GM12878 (cell line): ENCODE results near the gene C1QTNF3. TPM values are rescaled to one million over a fixed set of nuclear protein-coding genes. Genes with fewer than 3 reads are reported as not detected.

ENCODE experiments used
- ATAC-seq: fragments of 200-7000 bp; cut with Tn5 transposase; 3 replicates; pipeline ENCODE4 v1.9.1; 2020; ENCODE audit warnings: mild to moderate bottlenecking, moderate library complexity
- BruUV-seq: library from RNA; stranded (reverse); fragments of 400-500 nt; replicated peaks from 2 replicates; lab custom pipeline; 2021; lab: Mats Ljungman, UMichigan
- CTCF ChIA-PET: fragments of 300-600 bp; sonication (Branson Sonifier 250); formaldehyde crosslinking; extraction: SDS; loops from one replicate; lab custom pipeline; 2021; ENCODE audit warnings: inconsistent platforms; lab: Yijun Ruan, JAX
- POLR2A ChIA-PET: fragments of 350-600 bp; formaldehyde crosslinking; extraction: SDS; loops from one replicate; lab custom pipeline; 2021; ENCODE audit warnings: inconsistent platforms; lab: Charles Lee
- RAD21 ChIA-PET: fragments of 300-600 bp; sonication (Branson Sonifier 250); formaldehyde crosslinking; loops from one replicate; lab custom pipeline; 2023; ENCODE audit warnings: antibody characterized with exemption; ENCODE audit not compliant: unreplicated experiment; lab: Charles Lee
- SMC1A ChIA-PET: fragments of 300-600 bp; sonication (Branson Sonifier 250); formaldehyde crosslinking; loops from one replicate; lab custom pipeline; 2023; ENCODE audit not compliant: unreplicated experiment, uncharacterized antibody; lab: Charles Lee
- DNase-seq: peaks from one replicate; pipeline ENCODE4 v3.0.0-alpha.2; 2011; ENCODE audit warnings: low read depth, low spot score
- FAIRE-seq: peaks from 3 replicates; lab custom pipeline; 2011; peaks lifted over from hg19 to GRCh38; lab: Jason Lieb, UNC
- H2AFZ ChIP-seq: 2 replicates; pipeline ENCODE4 v1.6.0; 2011; ENCODE audit warnings: low read depth, low read length, control low read depth; ENCODE audit not compliant: control insufficient read depth
- H3K27ac ChIP-seq: 2 replicates; pipeline ENCODE4 v1.5.1; 2011; ENCODE audit warnings: control low read depth; ENCODE audit not compliant: control insufficient read depth, insufficient read depth
- H3K27me3 ChIP-seq, 2 experiments: replicated peaks in 1 of 2; 2 replicates each; pipeline versions ENCODE4 v1.6.0 to v1.6.1; 2011; ENCODE audit warnings: low read length in 1 of 2; ENCODE audit not compliant: control insufficient read depth in 2 of 2, insufficient read depth in 2 of 2
- H3K36me3 ChIP-seq, 2 experiments: 2 replicates each; pipeline ENCODE4 v1.5.1; 2011; ENCODE audit warnings: low read length in 1 of 2; ENCODE audit not compliant: control insufficient read depth in 2 of 2, insufficient read depth in 2 of 2
- H3K4me1 ChIP-seq: 2 replicates; pipeline ENCODE4 v1.6.1; 2011; ENCODE audit warnings: mild to moderate bottlenecking, low read length, moderate library complexity, mixed read lengths; ENCODE audit not compliant: control insufficient read depth, insufficient read depth
- H3K4me2 ChIP-seq: 2 replicates; pipeline ENCODE4 v1.6.0; 2011; ENCODE audit warnings: control low read depth; ENCODE audit not compliant: control insufficient read depth, insufficient read depth
- H3K4me3 ChIP-seq: fragments of 200-600 bp; sonication (generic); 2 replicates; pipeline ENCODE4 v1.5.1; 2016
- H3K79me2 ChIP-seq: 2 replicates; pipeline ENCODE4 v1.6.0; 2011; ENCODE audit warnings: low read length; ENCODE audit not compliant: control insufficient read depth, insufficient read depth
- H3K9ac ChIP-seq: 2 replicates; pipeline ENCODE4 v1.8.0; 2011; ENCODE audit warnings: low read length, control low read depth, mixed read lengths; ENCODE audit not compliant: control insufficient read depth, insufficient read depth
- H3K9me3 ChIP-seq: replicated peaks from 3 replicates; pipeline ENCODE4 v1.5.1; 2011; ENCODE audit warnings: mild to moderate bottlenecking, low read length; ENCODE audit not compliant: control insufficient read depth, insufficient read depth
- H4K20me1 ChIP-seq: 2 replicates; pipeline ENCODE4 v1.6.0; 2011; ENCODE audit not compliant: control insufficient read depth, insufficient read depth
- FOXK2 ChIP-seq: fragments of 450-650 bp; IDR thresholded peaks from 2 replicates; pipeline ENCODE4 v1.6.1; 2017; ENCODE audit warnings: mild to moderate bottlenecking, moderate library complexity
- GABPA ChIP-seq: IDR thresholded peaks from 2 replicates; pipeline ENCODE4 v1.6.1; 2014; ENCODE audit warnings: antibody characterized with exemption, low read depth, mild to moderate bottlenecking, inconsistent platforms
- JUND ChIP-seq: IDR thresholded peaks from 2 replicates; pipeline ENCODE4 v1.6.1; 2012; ENCODE audit warnings: low read depth, mild to moderate bottlenecking, low read length, improper control_type of control experiment, moderate library complexity
- MTA2 ChIP-seq: fragments of 450-650 bp; IDR thresholded peaks from 2 replicates; pipeline ENCODE4 v1.6.1; 2016; ENCODE audit warnings: low read depth, mild to moderate bottlenecking, moderate library complexity
- MTA3 ChIP-seq: IDR thresholded peaks from 2 replicates; pipeline ENCODE4 v1.6.1; 2012; ENCODE audit warnings: low read length, inconsistent platforms, borderline replicate concordance
- MYB ChIP-seq: fragments of 150-350 bp; IDR thresholded peaks from 2 replicates; pipeline ENCODE4 v1.6.1; 2014; ENCODE audit warnings: mild to moderate bottlenecking, low read depth, low read length, borderline replicate concordance
- MYC ChIP-seq: IDR thresholded peaks from 2 replicates; pipeline ENCODE4 v1.6.1; 2011; ENCODE audit warnings: mild to moderate bottlenecking, low read length, moderate library complexity, inconsistent platforms; ENCODE audit not compliant: insufficient read depth, insufficient replicate concordance, insufficient read length, severe bottlenecking
- NR2F1 ChIP-seq: fragments of 450-650 bp; conservative IDR thresholded peaks from 2 replicates; pipeline ENCODE4 v1.6.1; 2017; ENCODE audit warnings: mild to moderate bottlenecking
- POLR2AphosphoS2 ChIP-seq: IDR thresholded peaks from 2 replicates; pipeline ENCODE4 v1.6.1; 2011; ENCODE audit warnings: low read depth, mild to moderate bottlenecking, low read length, improper control_type of control experiment, moderate library complexity
- POU2F2 ChIP-seq: IDR thresholded peaks from 3 replicates; pipeline ENCODE4 v1.6.1; 2011; ENCODE audit warnings: low read depth, mild to moderate bottlenecking, low read length, borderline replicate concordance
- RAD51 ChIP-seq: fragments of 450-650 bp; IDR thresholded peaks from 2 replicates; pipeline ENCODE4 v1.6.1; 2016; ENCODE audit warnings: moderate library complexity, mild to moderate bottlenecking, inconsistent platforms
- RB1 ChIP-seq: fragments of 450-650 bp; formaldehyde crosslinking; IDR thresholded peaks from 2 replicates; pipeline ENCODE4 v1.6.1; 2017; ENCODE audit warnings: mild to moderate bottlenecking, borderline replicate concordance
- RUNX3 ChIP-seq: IDR thresholded peaks from 2 replicates; pipeline ENCODE4 v1.6.1; 2012; ENCODE audit warnings: low read length, inconsistent platforms
- SMC3 ChIP-seq: IDR thresholded peaks from 2 replicates; pipeline ENCODE4 v1.6.1; 2011; ENCODE audit warnings: low read length, improper control_type of control experiment, borderline replicate concordance
- SPI1 ChIP-seq: IDR thresholded peaks from 2 replicates; pipeline ENCODE4 v1.6.1; 2011; ENCODE audit warnings: low read depth, mild to moderate bottlenecking, low read length, moderate library complexity, borderline replicate concordance; ENCODE audit not compliant: insufficient read depth
- STAT3 ChIP-seq: IDR thresholded peaks from 2 replicates; pipeline ENCODE4 v1.6.1; 2011; ENCODE audit warnings: low read depth, low read length, improper control_type of control experiment
- TBL1XR1 ChIP-seq: IDR thresholded peaks from 2 replicates; pipeline ENCODE4 v1.6.1; 2012; ENCODE audit warnings: low read depth, low read length, improper control_type of control experiment
- ZNF384 ChIP-seq: IDR thresholded peaks from 2 replicates; pipeline ENCODE4 v1.6.1; 2012; ENCODE audit warnings: low read depth, mild to moderate bottlenecking, low read length, improper control_type of control experiment, borderline replicate concordance
- whole genome bisulfite sequencing: methylation state at CpG from one replicate; pipeline ENCODE4 v1.1.6; 2016; ENCODE audit warnings: low lambda C conversion rate; ENCODE audit not compliant: insufficient replicate concordance, insufficient coverage; ENCODE audit errors: missing lambda C conversion rate; 5-methylcytosine and 5-hydroxymethylcytosine counted together
- in situ Hi-C: fragments of 300-500 bp; cut with MboI; formaldehyde crosslinking; loops from 9 replicates; pipeline ENCODE4 v1.14.3; 2018; ENCODE audit warnings: mixed read lengths
- intact Hi-C: fragments of 100-400 bp; cut with micrococcal nuclease; formaldehyde crosslinking; loops from one replicate; pipeline ENCODE4 v1.14.2; 2022; ENCODE audit not compliant: unreplicated experiment
- polyA plus RNA-seq, 11 experiments: library from polyadenylated mRNA; depleted of rRNA in 4 of 11; unstranded in 6 of 11; stranded (reverse) in 5 of 11; fragments of >200 nt; fragmentation: Nextera tagmentation in 4 of 11; fragmentation: Illumina TruSeq in 1 of 11; extraction: Ambion mirVana in 4 of 11; extraction: Trizol in 1 of 11; gene quantifications; 1 replicate in 1 of 11; 2 replicates in 10 of 11; pipeline versions ENCODE4 v1.2.1 to v1.2.3, GENCODE V29; 2011 to 2016; ENCODE audit warnings: inconsistent platforms in 2 of 11, missing spikeins in 2 of 11, low read depth in 1 of 11
- total RNA-seq, 4 experiments: library from RNA; depleted of rRNA in 3 of 4; stranded (reverse); fragments of >200 nt in 3 of 4; fragmentation: Illumina TruSeq in 1 of 4; extraction: Trizol in 1 of 4; gene quantifications; 2 replicates each; pipeline versions ENCODE4 v1.2.1 to v1.2.3, GENCODE V29; 2013 to 2021

C1QTNF3 gene
- total and polyA plus RNA-seq, 10 of the 15 experiments (the other 5 are each of a cell fraction or from before 2014, with no cell fraction given), result 0.39 to 6.3 (median 1.3) TPM

DNA sequence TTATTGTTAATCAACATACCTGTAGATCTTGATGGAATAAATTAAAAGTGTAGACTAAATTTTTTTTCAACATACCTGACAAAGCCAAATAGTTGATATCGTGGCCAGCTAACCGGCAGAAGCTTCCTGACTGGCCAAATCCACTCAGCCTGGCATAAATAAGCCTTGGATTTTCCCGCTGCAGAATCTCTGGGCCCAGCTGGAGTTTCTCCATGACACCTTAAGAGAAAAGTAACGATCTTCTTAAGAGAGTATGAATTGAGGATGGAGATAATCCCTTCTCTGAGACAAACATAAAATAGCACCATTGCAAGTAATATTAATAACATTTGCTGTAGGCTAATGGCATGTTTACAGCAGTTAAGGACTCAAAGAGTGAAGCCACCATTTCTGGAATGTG lies 37.3 kb downstream of the C1QTNF3 start (continued):
- no peak for TF ChIP-seq MYB

- no peak overlapping the region for H3K9ac ChIP-seq
- 58% methylated on average over 4 of the region's 4 CpGs for WGBS
- H3K4me3 ChIP-seq, result no peak overlapping the region
- ChIA-PET SMC1A (interaction anchor here (0.5 to 1.6 kb wide), 2 partner anchors 8 to 38 kb away, joined by 3 to 8 read pairs; partner anchors contain the start of gene C1QTNF3), POLR2A (interaction anchor here (1.7 kb wide), 1 partner anchor 8 kb away, joined by 6 read pairs; no protein-coding TSS in a partner anchor), CTCF (interaction anchor here (4.9 kb wide), 1 partner anchor 8 kb away, joined by 40 read pairs; no protein-coding TSS in a partner anchor), RAD21 (no interaction called here)
- BruUV-seq, result no TSS peak
- H3K9me3 ChIP-seq, result no peaks in the 10 kb centered on the region
- no peak for FAIRE-seq
- intact Hi-C loops, result loop anchor here (10.0 kb wide), 2 partner anchors 180 to 910 kb away; partner anchors contain the start of genes BRIX1 and RAD1
- DNase-seq, result no peak
- H2AFZ ChIP-seq, result no peak overlapping the region
- no peak overlapping the region for H3K27ac ChIP-seq
- H3K27me3 ChIP-seq, result no peaks in the 10 kb centered on the region
- in situ Hi-C loops, result loop anchor here (25.0 kb wide), 1 partner anchor 907 kb away; the partner anchor contains the start of genes BRIX1 and RAD1
- peak; percentile 2; the same call in 1 of the 3 replicates for ATAC-seq
- TF ChIP-seq RUNX3 (peak; percentile 14; the same call in 1 of the 2 replicates), FOXK2 (no peak)
- TF ChIP-seq, all 136 proteins: peak for 1
- peaks cover 2% of the 10 kb centered on the region for H3K79me2 ChIP-seq
- 0 out of 4 replicates have a peak, but pooled peaks cover 0 to 4% of the 10 kb centered on the region in 2 experiments for H3K36me3 ChIP-seq
- peaks cover 4% of the 10 kb centered on the region; the same call in 1 of the 2 replicates for H3K4me1 ChIP-seq
- H3K4me2 ChIP-seq, result no peak overlapping the region
- no peaks in the 10 kb centered on the region for H4K20me1 ChIP-seq
Observed at GRCh38 chr5:34005211-34005610, 37.8 kb downstream of the C1QTNF3 start.

GRCh38 chr5:34003941-34004340 lies 39.1 kb downstream of the C1QTNF3 start:
- DNase-seq (no peak), FAIRE-seq (no peak), ATAC-seq (no peak)
- H3K4me2 ChIP-seq, result no peak overlapping the region
- ChIA-PET POLR2A (no interaction called here), CTCF (no interaction called here), SMC1A (no interaction called here), RAD21 (no interaction called here)
- no peaks in the 10 kb centered on the region for H4K20me1 ChIP-seq
- H2AFZ ChIP-seq, result no peak overlapping the region
- H3K27me3 ChIP-seq, result no peaks in the 10 kb centered on the region
- H3K27ac ChIP-seq, result no peak overlapping the region
- BruUV-seq, result no TSS peak
- no peak overlapping the region for H3K9ac ChIP-seq
- H3K9me3 ChIP-seq, result no peaks in the 10 kb centered on the region
- 0 out of 4 replicates have a peak, but pooled peaks cover 0 to 4% of the 10 kb centered on the region in 2 experiments for H3K36me3 ChIP-seq
- in situ Hi-C loops, result loop anchor here (25.0 kb wide), 1 partner anchor 908 kb away; the partner anchor contains the start of genes BRIX1 and RAD1
- no peak overlapping the region for H3K4me3 ChIP-seq
- peaks cover 2% of the 10 kb centered on the region for H3K79me2 ChIP-seq
- peaks cover under 1% of the 10 kb centered on the region; the same call in 1 of the 2 replicates for H3K4me1 ChIP-seq
- 98% methylated on average over 4 of the region's 4 CpGs for WGBS
- intact Hi-C loops, result loop anchor here (10.0 kb wide), 2 partner anchors 181 to 911 kb away; partner anchors contain the start of genes BRIX1 and RAD1
- TF ChIP-seq MTA3 (no peak), POU2F2 (no peak), STAT3 (no peak), RB1 (no peak), JUND (no peak), MTA2 (no peak), GABPA (no peak), RAD51 (no peak), SPI1 (no peak), SMC3 (no peak), MYC (no peak), NR2F1 (no peak), POLR2AphosphoS2 (no peak), TBL1XR1 (no peak), ZNF384 (no peak)
